ENCODE results near the gene ARHGAP29. TPM values are rescaled to one million over a fixed set of nuclear protein-coding genes. Genes with fewer than 3 reads are reported as not detected.

ARHGAP29 gene
- total and polyA plus RNA-seq, 7 donors, result 5.1 to 20.0 (median 11.8) TPM

- ATAC-seq, result no peak
- Histone ChIP-seq H3K4me1 (peaks cover 14% of the 10 kb centered on the region), H3K36me3 (ENCODE audit: insufficient read depth in 1 of 2, low read depth in 1 of 2) (peaks cover 0 to 26% of the 10 kb centered on the region in 2 donors), H3K4me3 (no peak overlapping the region), H3K27ac (no peak overlapping the region), H3K27me3 (ENCODE audit: insufficient read depth in 3 of 3, low read length in 2 of 3) (no peaks in the 10 kb centered on the region), H3K9me3 (no peaks in the 10 kb centered on the region)
- 85 to 96% (median 87%) methylated on average over 2 of the region's 2 CpGs for WGBS, 3 donors
- intact Hi-C loops (cut with DNase I), result loop anchor here in 1 of 2 donors (5.0 kb wide), 1 partner anchor 127 kb away; no protein-coding TSS in a partner anchor
- no peak for DNase-seq
- no peak for TF ChIP-seq CTCF (IDR thresholded peaks at IDR 0.05)
Observed at GRCh38 chr1:94194079-94194865, 43.1 kb downstream of the ARHGAP29 start.

GRCh38 chr1:94193128-94193527 is 44.3 kb downstream of the ARHGAP29 start:
- intact Hi-C loops (cut with DNase I), result loop anchor here in 1 of 2 donors (5.0 kb wide), 1 partner anchor 126 kb away; no protein-coding TSS in a partner anchor
- ATAC-seq (no peak), DNase-seq (no peak)
- 75 to 86% (median 82%) methylated on average over 1 of the region's 1 CpG for WGBS, 3 donors
- peaks cover 0 to 32% of the 10 kb centered on the region in 2 donors for H3K36me3 ChIP-seq (ENCODE audit: insufficient read depth in 1 of 2, low read depth in 1 of 2)
- no peak overlapping the region for H3K27ac ChIP-seq
- H3K4me3 ChIP-seq, result no peak overlapping the region
- no peaks in the 10 kb centered on the region for H3K27me3 ChIP-seq (ENCODE audit: insufficient read depth in 3 of 3, low read length in 2 of 3)
- TF ChIP-seq CTCF (IDR thresholded peaks at IDR 0.05), result no peak
- H3K9me3 ChIP-seq, result no peaks in the 10 kb centered on the region
- H3K4me1 ChIP-seq, result peaks cover 14% of the 10 kb centered on the region

GRCh38 chr1:94191216-94191615 is 46.2 kb downstream of the ARHGAP29 start:
- peaks cover 14% of the 10 kb centered on the region for H3K4me1 ChIP-seq
- peaks cover 2 to 46% of the 10 kb centered on the region in 2 donors for H3K36me3 ChIP-seq (ENCODE audit: insufficient read depth in 1 of 2, low read depth in 1 of 2)
- no peak overlapping the region for H3K27ac ChIP-seq
- ATAC-seq, result no peak
- no peaks in the 10 kb centered on the region for H3K27me3 ChIP-seq (ENCODE audit: insufficient read depth in 3 of 3, low read length in 2 of 3)
- TF ChIP-seq CTCF (IDR thresholded peaks at IDR 0.05), result no peak
- 54 to 58% (median 55%) methylated on average over 1 of the region's 1 CpG for WGBS, 3 donors
- H3K9me3 ChIP-seq, result no peaks in the 10 kb centered on the region
- H3K4me3 ChIP-seq, result no peak overlapping the region
- DNase-seq, result no peak
- intact Hi-C loops (cut with DNase I), result loop anchor here in 1 of 2 donors (5.0 kb wide), 1 partner anchor 124 kb away; no protein-coding TSS in a partner anchor

- no peak for TF ChIP-seq CTCF (IDR thresholded peaks at IDR 0.05)
- DNase-seq (no peak), ATAC-seq (no peak)
- Histone ChIP-seq H3K4me1 (peaks cover 9% of the 10 kb centered on the region), H3K27me3 (ENCODE audit: insufficient read depth in 3 of 3, low read length in 2 of 3) (no peaks in the 10 kb centered on the region), H3K9me3 (no peaks in the 10 kb centered on the region), H3K4me3 (no peak overlapping the region), H3K27ac (no peak overlapping the region), H3K36me3 (ENCODE audit: insufficient read depth in 1 of 2, low read depth in 1 of 2) (peaks cover 2 to 88% of the 10 kb centered on the region in 2 donors)
- WGBS, 3 donors, result 63 to 72% (median 66%) methylated on average over 3 of the region's 3 CpGs
- intact Hi-C loops (cut with DNase I), result no loop called here
Observed at GRCh38 chr1:94186946-94187345, 50.4 kb downstream of the ARHGAP29 start.
